SKM-1 (cell line): ENCODE results near the gene C12orf60.

Experiments used
- DNase-seq: peaks from one replicate; lab custom pipeline; 2025; ENCODE audit not compliant: unreplicated experiment; lab: John Stamatoyannopoulos, UW

C12orf60 gene

GRCh38 chr12:14871247-14871646, 67.8 kb downstream of the C12orf60 start:
- DNase-seq: no peak

DNA sequence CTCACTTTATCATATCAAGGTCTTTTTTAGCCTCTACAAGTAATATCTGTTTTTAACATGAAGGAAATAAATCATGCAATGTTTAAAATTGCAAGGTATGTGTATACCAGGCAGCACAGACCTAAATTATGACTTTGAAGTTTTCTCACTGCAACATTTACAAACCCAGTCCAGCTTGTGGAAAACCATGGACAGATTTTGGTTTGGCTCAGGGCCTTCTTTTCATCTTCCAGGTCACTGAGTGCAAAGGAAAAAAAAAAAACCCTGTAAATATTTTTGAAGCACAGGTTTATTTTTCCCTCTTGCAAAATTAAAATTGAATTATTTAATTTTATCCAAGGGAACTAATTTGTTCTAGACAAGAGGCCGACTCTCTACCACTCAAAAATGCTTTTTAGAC, 68.4 kb downstream of the C12orf60 start:
- DNase-seq: no peak

GRCh38 chr12:14873440-14874185, 70.1 kb downstream of the C12orf60 start:
- no peak for DNase-seq
